ENCODE data around the gene TMEM45B.
"Not testable (repeated sequence)": the region's sequence is repeated elsewhere in the genome, so short reads cannot be mapped to it uniquely, and the experiment has no call there.

TMEM45B gene

DNA sequence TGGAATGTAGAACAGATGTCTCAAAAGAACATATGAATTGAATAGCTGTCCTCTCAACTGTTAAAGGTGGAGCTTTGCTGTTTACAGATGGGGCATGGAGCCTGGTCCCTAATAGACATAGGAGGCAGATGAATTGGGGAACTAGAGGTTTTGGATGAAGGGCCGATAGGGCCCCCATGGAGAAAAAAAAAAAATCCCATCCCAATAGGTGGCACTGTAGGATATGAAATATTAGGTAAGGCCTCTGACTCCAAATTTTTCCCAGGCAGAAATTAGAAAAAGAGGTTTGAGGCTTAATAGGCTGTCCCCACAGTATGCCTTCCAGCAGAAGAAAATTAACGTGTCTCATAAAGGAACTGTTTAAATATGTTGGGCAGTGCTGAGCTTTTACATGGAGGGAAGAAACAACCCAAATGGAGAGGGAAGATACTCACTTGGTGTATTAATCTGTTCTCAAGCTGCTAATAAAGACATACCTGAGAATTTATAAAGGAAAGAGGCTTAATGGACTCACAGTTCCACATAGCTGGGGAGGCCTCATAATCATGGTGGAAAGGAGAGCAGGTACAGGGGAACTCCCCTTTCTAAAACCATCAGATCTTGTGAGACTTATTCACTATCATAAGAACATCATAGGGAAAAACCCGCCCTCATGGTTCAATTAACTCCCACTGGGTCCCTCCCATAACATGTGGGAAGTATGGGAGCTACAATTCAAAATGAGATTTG is 30.1 kb upstream of the TMEM45B start:
- H3K27me3 ChIP-seq: no peaks in the 10 kb centered on the region
- no peaks in the 10 kb centered on the region for H3K9me3 ChIP-seq (replicated peaks in 1 of 11)
- H3K9ac ChIP-seq: no peak overlapping the region
- no peaks in the 10 kb centered on the region for H4K20me1 ChIP-seq
- no peak overlapping the region for H3K27ac ChIP-seq
- no peaks in the 10 kb centered on the region for H3K36me3 ChIP-seq
- TF ChIP-seq Cebpa-rat (IDR thresholded peaks at IDR 0.05): no peak
- H3K4me1 ChIP-seq: peaks cover 0 to 5% (median 0%) of the 10 kb centered on the region in 10 experiments; a peak in 3 of 20 replicates
- no peak overlapping the region for H3K4me3 ChIP-seq
- no peak overlapping the region for H3K4me2 ChIP-seq

DNA sequence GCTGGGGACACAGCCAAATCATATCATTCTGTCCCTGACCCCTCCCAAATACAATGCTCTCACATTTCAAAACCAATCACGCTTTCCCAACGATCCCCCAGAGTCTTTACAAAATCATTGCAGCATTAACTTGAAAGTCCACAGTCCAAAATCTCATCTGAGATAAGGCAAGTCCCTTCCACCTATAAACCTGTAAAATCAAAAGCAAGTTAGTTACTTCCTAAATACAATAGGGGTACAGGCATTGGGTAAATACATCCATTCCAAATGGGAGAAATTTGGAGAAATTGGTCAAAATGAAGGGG is 29.6 kb upstream of the TMEM45B start:
- not testable (repeated sequence) for H4K20me1 ChIP-seq

DNA sequence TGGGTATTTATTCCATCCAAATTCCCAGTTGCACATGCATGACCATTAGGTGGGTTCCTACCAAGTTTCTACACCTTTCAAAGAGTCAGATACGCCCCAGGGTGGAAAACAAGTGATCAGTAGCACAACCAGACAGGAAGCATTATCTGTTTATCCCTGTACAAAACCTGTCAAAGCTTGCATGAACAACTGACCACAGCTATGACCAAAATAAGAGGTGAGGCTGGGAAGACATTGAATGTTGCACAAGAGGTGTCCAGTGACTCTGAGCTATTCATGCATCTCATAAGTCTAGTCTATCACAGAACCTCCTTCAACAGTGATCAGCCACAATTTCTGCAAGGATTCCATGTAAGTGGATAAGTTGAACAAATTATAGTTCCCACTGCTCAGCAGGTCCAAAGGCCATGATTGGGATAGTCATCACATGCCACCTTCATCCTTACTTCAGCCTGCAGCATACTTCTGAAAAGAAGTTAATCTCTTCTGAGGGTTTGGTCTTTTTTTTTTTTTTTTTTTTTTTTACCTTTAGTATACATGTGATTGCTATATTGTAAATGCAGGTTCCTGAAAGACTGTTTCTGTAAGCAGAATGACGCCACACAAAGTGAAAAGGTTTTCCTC is 28.0 kb upstream of the TMEM45B start:
- Histone ChIP-seq H4K20me1 (no peaks in the 10 kb centered on the region), H3K4me2 (no peak overlapping the region), H3K27ac (no peak overlapping the region), H3K9me3 (replicated peaks in 1 of 11) (no peaks in the 10 kb centered on the region), H3K4me1 (peaks cover 0 to 11% (median 0%) of the 10 kb centered on the region in 10 experiments; a peak in 3 of 20 replicates), H3K4me3 (no peak overlapping the region), H3K36me3 (no peaks in the 10 kb centered on the region), H3K27me3 (no peaks in the 10 kb centered on the region), H3K9ac (no peak overlapping the region)
- TF ChIP-seq Cebpa-rat (IDR thresholded peaks at IDR 0.05): no peak

More for the DNA sequence above, 29.6 kb upstream of the TMEM45B start:
- not testable (repeated sequence) for H3K9ac ChIP-seq; H3K4me2 ChIP-seq; H3K27ac ChIP-seq; H3K4me3 ChIP-seq; H3K9me3 ChIP-seq (replicated peaks in 1 of 11); H3K36me3 ChIP-seq; H3K27me3 ChIP-seq
- H3K4me1 ChIP-seq: peaks cover 0 to 10% (median 0%) of the 10 kb centered on the region in 10 experiments; a peak in 3 of 20 replicates

- Histone ChIP-seq H3K27me3 (no peaks in the 10 kb centered on the region), H3K27ac (no peak overlapping the region), H3K9ac (no peak overlapping the region), H3K4me2 (no peak overlapping the region), H3K36me3 (no peaks in the 10 kb centered on the region), H3K4me1 (peaks cover 0 to 11% (median 0%) of the 10 kb centered on the region in 10 experiments; a peak in 3 of 20 replicates), H3K4me3 (no peak overlapping the region), H4K20me1 (no peaks in the 10 kb centered on the region), H3K9me3 (replicated peaks in 1 of 11) (no peaks in the 10 kb centered on the region)
- no peak for TF ChIP-seq Cebpa-rat (IDR thresholded peaks at IDR 0.05)
Measured at GRCh38 chr11:129788278-129788677, 27.4 kb upstream of the TMEM45B start.

DNA sequence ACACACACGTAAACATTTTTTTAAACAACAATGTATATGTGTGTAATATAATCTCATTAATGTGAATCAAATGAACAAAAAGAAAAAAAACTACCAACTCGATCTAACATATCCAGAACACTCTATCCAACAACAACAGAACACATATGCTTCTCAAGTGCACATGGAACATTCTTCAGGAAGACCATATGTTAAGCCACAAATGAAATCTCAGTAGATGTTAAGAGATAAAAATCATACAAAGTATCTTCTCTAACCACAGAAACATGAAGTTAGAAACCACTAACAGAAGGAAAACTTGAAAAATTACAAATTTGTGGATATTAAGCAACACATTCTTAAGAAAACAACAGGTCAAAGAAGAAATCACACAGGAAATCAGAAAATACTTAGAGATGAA is 25.5 kb upstream of the TMEM45B start:
- TF ChIP-seq Cebpa-rat (IDR thresholded peaks at IDR 0.05): no peak
- Histone ChIP-seq H3K9ac (no peak overlapping the region), H3K27me3 (no peaks in the 10 kb centered on the region), H3K4me1 (peaks cover 0 to 11% (median 0%) of the 10 kb centered on the region in 10 experiments; a peak in 3 of 20 replicates), H3K36me3 (no peaks in the 10 kb centered on the region), H3K4me3 (no peak overlapping the region), H4K20me1 (no peaks in the 10 kb centered on the region), H3K9me3 (replicated peaks in 1 of 11) (peaks cover 11 to 16% (median 14%) of the 10 kb centered on the region in 11 experiments), H3K27ac (no peak overlapping the region), H3K4me2 (no peak overlapping the region; a peak in 1 of 22 replicates)

- Histone ChIP-seq H3K9ac (no peak overlapping the region), H3K36me3 (no peaks in the 10 kb centered on the region), H3K27me3 (no peaks in the 10 kb centered on the region), H3K9me3 (replicated peaks in 1 of 11) (peaks cover 21 to 28% (median 26%) of the 10 kb centered on the region in 11 experiments), H3K4me1 (peaks cover 0 to 11% (median 0%) of the 10 kb centered on the region in 10 experiments; a peak in 3 of 20 replicates), H3K4me2 (no peak overlapping the region), H4K20me1 (no peaks in the 10 kb centered on the region), H3K4me3 (no peak overlapping the region), H3K27ac (no peak overlapping the region)
- no peak for TF ChIP-seq Cebpa-rat (IDR thresholded peaks at IDR 0.05)
Measured at GRCh38 chr11:129791515-129791914, 24.1 kb upstream of the TMEM45B start.

GRCh38 chr11:129792663-129793062 is 23.0 kb upstream of the TMEM45B start:
- H3K4me3 ChIP-seq: no peak overlapping the region
- no peak overlapping the region for H3K9ac ChIP-seq
- H4K20me1 ChIP-seq: no peaks in the 10 kb centered on the region
- H3K36me3 ChIP-seq: no peaks in the 10 kb centered on the region
- H3K27ac ChIP-seq: no peak overlapping the region
- TF ChIP-seq Cebpa-rat (IDR thresholded peaks at IDR 0.05): no peak
- no peaks in the 10 kb centered on the region for H3K27me3 ChIP-seq
- H3K4me1 ChIP-seq: peaks cover 0 to 11% (median 0%) of the 10 kb centered on the region in 10 experiments; a peak in 3 of 20 replicates
- H3K4me2 ChIP-seq: no peak overlapping the region
- peaks cover 21 to 36% (median 32%) of the 10 kb centered on the region in 11 experiments for H3K9me3 ChIP-seq (replicated peaks in 1 of 11)

DNA sequence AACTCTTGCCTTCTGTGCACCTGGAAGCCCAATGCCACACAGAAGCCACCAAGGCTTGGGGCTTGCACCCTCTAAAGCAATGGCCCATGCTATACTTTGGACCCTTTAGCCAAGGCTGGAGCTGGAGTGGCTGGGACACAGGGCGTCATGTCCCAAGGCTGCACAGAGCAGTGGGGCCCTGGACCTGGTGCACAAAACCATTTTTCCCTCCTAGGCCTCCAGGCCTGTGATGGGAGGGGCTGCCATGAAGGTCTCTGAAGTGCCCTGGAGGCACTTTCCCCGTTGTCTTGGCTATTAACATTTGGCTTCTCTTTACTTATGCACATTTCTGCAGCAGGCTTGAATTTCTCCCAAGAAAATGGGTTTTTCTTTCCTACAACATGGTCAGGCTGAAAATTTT is 20.6 kb upstream of the TMEM45B start:
- TF ChIP-seq Cebpa-rat (IDR thresholded peaks at IDR 0.05): no peak
- Histone ChIP-seq H4K20me1 (no peaks in the 10 kb centered on the region), H3K4me1 (peaks cover 0 to 10% (median 0%) of the 10 kb centered on the region in 10 experiments; a peak in 3 of 20 replicates), H3K9ac (no peak overlapping the region), H3K27ac (no peak overlapping the region), H3K4me3 (no peak overlapping the region), H3K4me2 (no peak overlapping the region), H3K36me3 (no peaks in the 10 kb centered on the region), H3K27me3 (no peaks in the 10 kb centered on the region), H3K9me3 (replicated peaks in 1 of 11) (peaks cover 30 to 60% (median 56%) of the 10 kb centered on the region in 11 experiments)

DNA sequence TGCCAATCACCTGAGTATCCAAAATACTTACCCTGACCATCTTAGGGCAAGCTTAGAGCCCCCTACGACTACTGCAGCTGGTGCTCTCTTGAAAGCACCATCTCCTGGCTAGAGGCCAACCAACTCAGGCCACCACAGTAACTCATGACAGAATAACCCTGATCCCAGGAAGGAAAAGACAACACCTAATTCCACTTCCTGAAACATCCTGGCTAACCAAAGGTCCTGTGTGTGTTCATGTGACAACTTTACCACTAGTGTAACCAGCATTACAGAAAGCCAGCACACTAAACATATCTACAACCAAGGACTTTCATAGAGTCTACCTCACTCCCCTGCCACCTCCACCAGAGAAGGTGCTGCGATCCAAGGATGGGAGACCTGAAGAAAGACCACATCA is 17.4 kb upstream of the TMEM45B start:
- no peak for TF ChIP-seq Cebpa-rat (IDR thresholded peaks at IDR 0.05)

DNA sequence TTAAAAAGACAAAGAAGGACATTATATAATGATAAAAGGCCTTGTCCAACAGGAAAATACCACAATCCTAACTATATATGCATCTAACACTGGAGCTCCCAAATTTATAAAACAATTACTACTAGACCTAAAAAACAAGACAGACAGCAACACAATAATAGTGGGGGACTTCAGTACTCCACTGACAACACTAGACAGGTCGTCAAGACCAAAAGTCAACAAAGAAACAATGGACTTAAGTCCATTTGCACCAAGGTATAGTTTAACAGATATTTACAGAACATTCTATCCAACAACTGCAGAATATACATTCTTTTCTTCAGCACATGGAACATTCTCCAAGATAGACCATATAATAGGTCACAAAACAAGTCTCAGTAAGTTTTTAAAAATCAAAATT is 15.5 kb upstream of the TMEM45B start:
- not testable (repeated sequence) for H4K20me1 ChIP-seq, H3K9ac ChIP-seq, H3K4me3 ChIP-seq, H3K27ac ChIP-seq, H3K27me3 ChIP-seq, H3K4me2 ChIP-seq, H3K36me3 ChIP-seq
- Histone ChIP-seq H3K4me1 (peaks cover 0 to 11% (median 9%) of the 10 kb centered on the region in 10 experiments; a peak in 13 of 20 replicates), H3K9me3 (replicated peaks in 1 of 11) (peaks cover 22 to 66% (median 57%) of the 10 kb centered on the region in 11 experiments)

More for the DNA sequence above, 17.4 kb upstream of the TMEM45B start:
- H3K4me1 ChIP-seq: no peaks in the 10 kb centered on the region
- H4K20me1 ChIP-seq: no peaks in the 10 kb centered on the region
- H3K36me3 ChIP-seq: no peaks in the 10 kb centered on the region
- H3K27me3 ChIP-seq: no peaks in the 10 kb centered on the region
- no peak overlapping the region for H3K4me3 ChIP-seq
- H3K27ac ChIP-seq: no peak overlapping the region
- no peak overlapping the region for H3K9ac ChIP-seq
- H3K9me3 ChIP-seq (replicated peaks in 1 of 11): peaks cover 30 to 76% (median 68%) of the 10 kb centered on the region in 11 experiments
- H3K4me2 ChIP-seq: no peak overlapping the region

Data from BLaER1 treated with 17β-estradiol and CSF1 and Interleukin-3, amounts not matched to agents 10 nM and 100 nM (cell line).